Panc1 (cell line): ENCODE data around the gene GPR33. TPM values are rescaled to one million over a fixed set of nuclear protein-coding genes. Genes with fewer than 3 reads are reported as not detected.

ENCODE experiments used
- ATAC-seq: fragments of 200-7000 bp; cut with Tn5 transposase; 2 replicates; pipeline ENCODE4 v1.9.1; 2020; ENCODE audit warnings: mild to moderate bottlenecking, moderate library complexity
- Bru-seq: library from RNA; stranded (reverse); fragments of 400-500 nt; gene quantifications from one replicate; lab custom pipeline; 2021; lab: Mats Ljungman, UMichigan
- BruChase-seq, 2 experiments: library from RNA; stranded (reverse); fragments of 400-500 nt; gene quantifications; one replicate each; lab custom pipeline; 2021; lab: Mats Ljungman, UMichigan
- BruUV-seq: library from RNA; stranded (reverse); fragments of 400-500 nt; replicated peaks from 2 replicates; lab custom pipeline; 2021; lab: Mats Ljungman, UMichigan
- CTCF ChIA-PET: fragments of 300-600 bp; sonication (Branson Sonifier 250); formaldehyde crosslinking; loops from one replicate; lab custom pipeline; 2022; ENCODE audit warnings: antibody characterized with exemption; lab: Charles Lee
- POLR2A ChIA-PET: fragments of 300-600 bp; sonication (Branson Sonifier 250); formaldehyde crosslinking; loops from one replicate; lab custom pipeline; 2022; ENCODE audit warnings: antibody characterized with exemption; lab: Charles Lee
- DNase-seq: peaks from one replicate; pipeline ENCODE4 v3.0.0-alpha.2; 2010; ENCODE audit warnings: low read depth, low spot score
- H3K27ac ChIP-seq: 2 replicates; pipeline ENCODE4 v1.5.1; 2011; ENCODE audit warnings: mild to moderate bottlenecking, low read length, inconsistent platforms
- H3K27me3 ChIP-seq: fragments of 200-500 bp; sonication (Bioruptor generic); 2 replicates; pipeline ENCODE4 v1.6.0; 2014; ENCODE audit warnings: low read length, inconsistent platforms; ENCODE audit not compliant: control insufficient read depth, insufficient read depth
- H3K36me3 ChIP-seq: fragments of 200-500 bp; sonication (Bioruptor generic); 2 replicates; pipeline ENCODE4 v1.5.1; 2014; ENCODE audit warnings: inconsistent platforms, mild to moderate bottlenecking, low read length, moderate library complexity; ENCODE audit not compliant: control insufficient read depth, insufficient read depth
- H3K4me1 ChIP-seq: 2 replicates; pipeline ENCODE4 v1.5.1; 2011; ENCODE audit warnings: inconsistent platforms, mild to moderate bottlenecking, low read length, moderate library complexity; ENCODE audit not compliant: control insufficient read depth, insufficient read depth
- H3K4me3 ChIP-seq, 2 experiments: 2 replicates each; pipeline ENCODE4 v1.5.1; 2011 to 2012; ENCODE audit warnings: low read depth in 2 of 2, low read length in 2 of 2, mild to moderate bottlenecking in 2 of 2, inconsistent platforms in 1 of 2, moderate library complexity in 1 of 2
- H3K9me3 ChIP-seq: fragments of 200-500 bp; sonication (Bioruptor generic); 2 replicates; pipeline ENCODE4 v1.5.1; 2014; ENCODE audit warnings: low read depth, mild to moderate bottlenecking, inconsistent platforms, low read length, moderate library complexity; ENCODE audit not compliant: control insufficient read depth, insufficient read depth
- POLR2AphosphoS5 ChIP-seq: IDR thresholded peaks from 2 replicates; pipeline ENCODE4 v1.6.1; 2012; ENCODE audit warnings: mild to moderate bottlenecking, low read depth, low read length, moderate library complexity
- SIN3A ChIP-seq: IDR thresholded peaks from 2 replicates; pipeline ENCODE4 v1.6.1; 2012; ENCODE audit warnings: low read depth, mild to moderate bottlenecking, low read length, moderate library complexity, borderline replicate concordance; ENCODE audit not compliant: insufficient read depth
- TCF7L2 ChIP-seq: IDR thresholded peaks from 2 replicates; pipeline ENCODE4 v1.6.1; 2011; ENCODE audit warnings: mild to moderate bottlenecking, low read depth, low read length, inconsistent platforms
- in situ Hi-C: cut with HindIII; loops from 2 replicates; pipeline ENCODE4 v1.10.0; 2016; ENCODE audit warnings: low sequenced_read_pairs, low pct_unique_long_range_greater_than_20kb
- intact Hi-C: fragments of 100-400 bp; cut with micrococcal nuclease; formaldehyde crosslinking; loops from one replicate; pipeline ENCODE4 v1.10.0; 2022; ENCODE audit not compliant: unreplicated experiment
- long read RNA-seq: library from polyadenylated mRNA; unstranded; transcript quantifications from one replicate; pipeline ENCODE4 v2.0.0, GENCODE V29; 2021; ENCODE audit not compliant: unreplicated experiment
- polyA plus RNA-seq: library from polyadenylated mRNA; unstranded; fragments of >200 nt; gene quantifications from one replicate; pipeline ENCODE4 v1.2.1, GENCODE V29; 2012; ENCODE audit warnings: missing spikeins; ENCODE audit not compliant: insufficient read length
- total RNA-seq: library from RNA; stranded (reverse); gene quantifications from one replicate; pipeline ENCODE4 v1.2.1, GENCODE V29; 2021; ENCODE audit not compliant: unreplicated experiment
- TF ChIP-seq, protein P1 (sequence below), 2 experiments: IDR thresholded peaks; 2 replicates each; pipeline ENCODE4 v1.6.1; 2011 to 2012; ENCODE audit warnings: low read depth in 2 of 2, control low read depth in 1 of 2, low read length in 1 of 2, mild to moderate bottlenecking in 1 of 2, moderate library complexity in 1 of 2; ENCODE audit not compliant: insufficient read depth in 1 of 2
- TF ChIP-seq, protein P2 (sequence below): fragments of 450-650 bp; IDR thresholded peaks from 2 replicates; pipeline ENCODE4 v1.5.1; 2017; ENCODE audit warnings: mild to moderate bottlenecking

The GPR33 gene, protein sequence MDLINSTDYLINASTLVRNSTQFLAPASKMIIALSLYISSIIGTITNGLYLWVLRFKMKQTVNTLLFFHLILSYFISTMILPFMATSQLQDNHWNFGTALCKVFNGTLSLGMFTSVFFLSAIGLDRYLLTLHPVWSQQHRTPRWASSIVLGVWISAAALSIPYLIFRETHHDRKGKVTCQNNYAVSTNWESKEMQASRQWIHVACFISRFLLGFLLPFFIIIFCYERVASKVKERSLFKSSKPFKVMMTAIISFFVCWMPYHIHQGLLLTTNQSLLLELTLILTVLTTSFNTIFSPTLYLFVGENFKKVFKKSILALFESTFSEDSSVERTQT
- total RNA-seq = not detected
- polyA plus RNA-seq = not detected
- Bru-seq, nascent RNA = not detected
- BruChase-seq, experiment 1, labeled RNA remaining after a 2-hour chase = not detected
- BruChase-seq, experiment 2, labeled RNA remaining after a 6-hour chase = not detected
- long read RNA-seq = 0 reads

DNA sequence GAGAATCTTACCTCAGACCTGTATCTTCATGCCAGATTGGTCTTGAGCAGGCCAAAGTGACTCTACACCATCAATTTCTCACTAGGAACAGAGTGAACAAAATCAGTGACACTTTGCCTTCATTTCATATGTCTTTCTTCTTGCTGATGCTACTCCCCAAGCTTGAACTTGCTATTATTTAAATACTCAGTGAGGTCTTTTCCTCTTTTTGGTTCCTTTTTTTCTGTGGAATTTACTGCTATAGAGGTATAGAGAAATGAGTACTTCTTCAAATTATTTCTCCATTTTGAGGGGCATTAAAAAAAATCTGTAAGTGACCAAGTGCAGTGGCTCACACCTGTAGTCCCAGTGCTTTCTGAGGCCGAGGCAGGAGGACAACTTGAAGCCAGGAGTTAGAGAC lies at the start of gene GPR33:
Gene GPR33, minus strand, starts transcription at position 154 of the 400 bp plus-strand sequence. CDS start 4,074 bp downstream, outside the sequence.
- in situ Hi-C loops = no loop called here
- H3K9me3 ChIP-seq = no peaks in the 10 kb centered on the region
- ATAC-seq = no peak
- H3K27me3 ChIP-seq = no peaks in the 10 kb centered on the region; the same call in 1 of the 2 replicates
- no peaks in the 10 kb centered on the region for H3K36me3 ChIP-seq
- no peak within 1 kb of the TSS for H3K4me3 ChIP-seq
- no peaks in the 10 kb centered on the region for H3K4me1 ChIP-seq
- H3K27ac ChIP-seq = no peak within 1 kb of the TSS
- no peak for DNase-seq
- intact Hi-C loops = no loop called here
- TF ChIP-seq TCF7L2 = no peak
- TF ChIP-seq, protein P1, sequence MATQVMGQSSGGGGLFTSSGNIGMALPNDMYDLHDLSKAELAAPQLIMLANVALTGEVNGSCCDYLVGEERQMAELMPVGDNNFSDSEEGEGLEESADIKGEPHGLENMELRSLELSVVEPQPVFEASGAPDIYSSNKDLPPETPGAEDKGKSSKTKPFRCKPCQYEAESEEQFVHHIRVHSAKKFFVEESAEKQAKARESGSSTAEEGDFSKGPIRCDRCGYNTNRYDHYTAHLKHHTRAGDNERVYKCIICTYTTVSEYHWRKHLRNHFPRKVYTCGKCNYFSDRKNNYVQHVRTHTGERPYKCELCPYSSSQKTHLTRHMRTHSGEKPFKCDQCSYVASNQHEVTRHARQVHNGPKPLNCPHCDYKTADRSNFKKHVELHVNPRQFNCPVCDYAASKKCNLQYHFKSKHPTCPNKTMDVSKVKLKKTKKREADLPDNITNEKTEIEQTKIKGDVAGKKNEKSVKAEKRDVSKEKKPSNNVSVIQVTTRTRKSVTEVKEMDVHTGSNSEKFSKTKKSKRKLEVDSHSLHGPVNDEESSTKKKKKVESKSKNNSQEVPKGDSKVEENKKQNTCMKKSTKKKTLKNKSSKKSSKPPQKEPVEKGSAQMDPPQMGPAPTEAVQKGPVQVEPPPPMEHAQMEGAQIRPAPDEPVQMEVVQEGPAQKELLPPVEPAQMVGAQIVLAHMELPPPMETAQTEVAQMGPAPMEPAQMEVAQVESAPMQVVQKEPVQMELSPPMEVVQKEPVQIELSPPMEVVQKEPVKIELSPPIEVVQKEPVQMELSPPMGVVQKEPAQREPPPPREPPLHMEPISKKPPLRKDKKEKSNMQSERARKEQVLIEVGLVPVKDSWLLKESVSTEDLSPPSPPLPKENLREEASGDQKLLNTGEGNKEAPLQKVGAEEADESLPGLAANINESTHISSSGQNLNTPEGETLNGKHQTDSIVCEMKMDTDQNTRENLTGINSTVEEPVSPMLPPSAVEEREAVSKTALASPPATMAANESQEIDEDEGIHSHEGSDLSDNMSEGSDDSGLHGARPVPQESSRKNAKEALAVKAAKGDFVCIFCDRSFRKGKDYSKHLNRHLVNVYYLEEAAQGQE (IDR thresholded peaks at IDR 0.05; ENCODE audit: insufficient read depth in 1 of 2, low read depth in 2 of 2, low read length in 1 of 2) = no peak
- no peak for TF ChIP-seq SIN3A
- TF ChIP-seq, protein P2, sequence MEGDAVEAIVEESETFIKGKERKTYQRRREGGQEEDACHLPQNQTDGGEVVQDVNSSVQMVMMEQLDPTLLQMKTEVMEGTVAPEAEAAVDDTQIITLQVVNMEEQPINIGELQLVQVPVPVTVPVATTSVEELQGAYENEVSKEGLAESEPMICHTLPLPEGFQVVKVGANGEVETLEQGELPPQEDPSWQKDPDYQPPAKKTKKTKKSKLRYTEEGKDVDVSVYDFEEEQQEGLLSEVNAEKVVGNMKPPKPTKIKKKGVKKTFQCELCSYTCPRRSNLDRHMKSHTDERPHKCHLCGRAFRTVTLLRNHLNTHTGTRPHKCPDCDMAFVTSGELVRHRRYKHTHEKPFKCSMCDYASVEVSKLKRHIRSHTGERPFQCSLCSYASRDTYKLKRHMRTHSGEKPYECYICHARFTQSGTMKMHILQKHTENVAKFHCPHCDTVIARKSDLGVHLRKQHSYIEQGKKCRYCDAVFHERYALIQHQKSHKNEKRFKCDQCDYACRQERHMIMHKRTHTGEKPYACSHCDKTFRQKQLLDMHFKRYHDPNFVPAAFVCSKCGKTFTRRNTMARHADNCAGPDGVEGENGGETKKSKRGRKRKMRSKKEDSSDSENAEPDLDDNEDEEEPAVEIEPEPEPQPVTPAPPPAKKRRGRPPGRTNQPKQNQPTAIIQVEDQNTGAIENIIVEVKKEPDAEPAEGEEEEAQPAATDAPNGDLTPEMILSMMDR = no peak
- no peak for TF ChIP-seq POLR2AphosphoS5
- ChIA-PET CTCF (no interaction called here), POLR2A (no interaction called here)
- BruUV-seq = no TSS peak

DNA sequence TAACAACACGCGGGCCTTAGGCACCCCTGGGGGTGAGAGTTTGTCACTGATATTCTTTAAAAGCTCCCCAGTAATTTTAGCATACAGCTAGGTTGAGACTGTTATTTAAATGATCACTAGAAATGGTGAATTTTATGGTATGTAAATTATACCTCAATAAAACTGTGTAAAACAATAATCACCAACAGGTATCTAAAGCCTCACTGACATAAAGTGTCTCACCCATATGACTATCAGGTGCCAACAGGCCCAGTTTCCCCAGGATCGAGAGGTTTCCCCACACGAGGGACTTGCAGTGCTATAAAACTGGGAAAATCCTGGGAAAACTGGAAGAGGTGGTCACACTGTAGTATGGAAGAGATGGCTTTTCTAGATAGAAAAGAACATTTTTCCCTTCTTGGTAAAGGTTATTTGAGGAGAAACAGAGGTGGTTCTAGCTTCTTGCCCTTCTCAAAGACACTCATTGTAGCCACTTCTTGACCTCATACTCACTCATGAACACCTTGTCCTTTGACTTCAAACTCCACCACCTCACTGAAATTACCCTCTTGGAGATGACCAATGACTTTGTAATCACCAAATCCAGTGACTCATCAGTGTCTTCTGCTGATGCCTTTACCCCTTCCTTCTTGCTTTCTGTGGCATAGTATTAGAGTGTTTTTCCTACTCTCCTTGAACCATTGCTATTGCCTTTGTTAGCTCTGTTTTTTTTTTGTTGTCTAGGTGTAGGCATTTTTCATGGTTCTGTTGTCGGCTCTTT lies 48.5 kb upstream of the GPR33 start:
- H3K9me3 ChIP-seq = no peaks in the 10 kb centered on the region
- no peak for TF ChIP-seq SIN3A
- TF ChIP-seq, protein P1 (IDR thresholded peaks at IDR 0.05; ENCODE audit: insufficient read depth in 1 of 2, low read depth in 2 of 2, low read length in 1 of 2) = no peak
- no peak for TF ChIP-seq TCF7L2
- TF ChIP-seq POLR2AphosphoS5 = no peak
- TF ChIP-seq, protein P2 = no peak
- intact Hi-C loops = no loop called here
- no peaks in the 10 kb centered on the region for H3K36me3 ChIP-seq
- DNase-seq (no peak), ATAC-seq (no peak)
- CTCF ChIA-PET = no interaction called here
- no peaks in the 10 kb centered on the region for H3K27me3 ChIP-seq
- in situ Hi-C loops = no loop called here
- no peaks in the 10 kb centered on the region for H3K4me1 ChIP-seq
- no peak overlapping the region for H3K4me3 ChIP-seq
- POLR2A ChIA-PET = no interaction called here
- no peak overlapping the region for H3K27ac ChIP-seq
- no TSS peak for BruUV-seq
